IMR-90 (cell line): Measurements from ENCODE around the gene TMEFF1. TPM values are rescaled to one million over a fixed set of nuclear protein-coding genes. Genes with fewer than 3 reads are reported as not detected.

Source experiments
- ATAC-seq: fragments of 200-7000 bp; cut with Tn5 transposase; 2 replicates; pipeline ENCODE4 v1.9.1; 2020; ENCODE audit warnings: low read depth, mild to moderate bottlenecking, moderate library complexity
- BruUV-seq: library from RNA; stranded (reverse); fragments of 400-500 nt; replicated peaks from 2 replicates; lab custom pipeline; 2021; lab: Mats Ljungman, UMichigan
- CTCF ChIA-PET: fragments of 300-600 bp; formaldehyde crosslinking; extraction: SDS; loops from one replicate; lab custom pipeline; 2021; ENCODE audit warnings: antibody characterized with exemption; lab: Yijun Ruan, JAX
- POLR2A ChIA-PET: fragments of 300-600 bp; sonication (Branson Sonifier 250); formaldehyde crosslinking; loops from one replicate; lab custom pipeline; 2022; ENCODE audit warnings: antibody characterized with exemption; ENCODE audit not compliant: unreplicated experiment; lab: Charles Lee
- DNase-seq: peaks from one replicate; pipeline ENCODE4 v3.0.0; 2013
- H2AFZ ChIP-seq: replicated peaks from 2 replicates; pipeline ENCODE3; 2013; ENCODE audit warnings: low read length, mild to moderate bottlenecking; ENCODE audit not compliant: poor library complexity
- H2AK5ac ChIP-seq: 2 replicates; pipeline ENCODE4 v1.6.1; 2013; ENCODE audit warnings: low read depth, low read length, inconsistent platforms
- H2AK9ac ChIP-seq: replicated peaks from 2 replicates; pipeline ENCODE3; 2013; ENCODE audit warnings: mild to moderate bottlenecking, low read depth, low read length, moderate library complexity; ENCODE audit not compliant: poor library complexity
- H2BK120ac ChIP-seq: 2 replicates; pipeline ENCODE4 v1.6.1; 2013; ENCODE audit warnings: low read depth, low read length, inconsistent platforms
- H2BK15ac ChIP-seq: 3 replicates; pipeline ENCODE4 v1.6.1; 2013; ENCODE audit warnings: low read depth, low read length, inconsistent platforms
- H2BK20ac ChIP-seq: 2 replicates; pipeline ENCODE4 v1.6.1; 2013; ENCODE audit warnings: low read depth, mild to moderate bottlenecking, inconsistent platforms, low read length, moderate library complexity
- H2BK5ac ChIP-seq: 2 replicates; pipeline ENCODE4 v1.6.1; 2013; ENCODE audit warnings: mild to moderate bottlenecking, low read depth, low read length, inconsistent platforms; ENCODE audit not compliant: poor library complexity, severe bottlenecking
- H3K14ac ChIP-seq: replicated peaks from 2 replicates; pipeline ENCODE4 v1.6.1; 2013; ENCODE audit warnings: low read depth, low read length, inconsistent platforms
- H3K18ac ChIP-seq: 2 replicates; pipeline ENCODE4 v1.6.1; 2013; ENCODE audit warnings: low read depth, low read length, control low read depth
- H3K23ac ChIP-seq: 2 replicates; pipeline ENCODE4 v1.6.1; 2013; ENCODE audit warnings: low read depth, low read length, inconsistent platforms
- H3K27ac ChIP-seq: 2 replicates; pipeline ENCODE4 v1.5.1; 2013; ENCODE audit warnings: mild to moderate bottlenecking, control low read depth, low read length; ENCODE audit not compliant: insufficient read depth
- H3K27me3 ChIP-seq: 2 replicates; pipeline ENCODE4 v1.6.1; 2013; ENCODE audit warnings: low read length; ENCODE audit not compliant: control insufficient read depth, insufficient read depth
- H3K36me3 ChIP-seq: 2 replicates; pipeline ENCODE4 v1.6.1; 2013; ENCODE audit warnings: low read length, mixed read lengths; ENCODE audit not compliant: control insufficient read depth, insufficient read depth
- H3K4ac ChIP-seq: 2 replicates; pipeline ENCODE4 v1.6.1; 2013; ENCODE audit warnings: low read depth, low read length, inconsistent platforms
- H3K4me1 ChIP-seq: 2 replicates; pipeline ENCODE4 v1.6.1; 2013; ENCODE audit warnings: low read length, mixed read lengths; ENCODE audit not compliant: control insufficient read depth, insufficient read depth
- H3K4me2 ChIP-seq: 2 replicates; pipeline ENCODE4 v1.6.1; 2013; ENCODE audit warnings: low read depth, mild to moderate bottlenecking, control low read depth, low read length, moderate library complexity
- H3K4me3 ChIP-seq: 2 replicates; pipeline ENCODE4 v1.5.1; 2013; ENCODE audit warnings: low read depth, mild to moderate bottlenecking, control low read depth, low read length, moderate library complexity; ENCODE audit not compliant: insufficient read depth
- H3K56ac ChIP-seq: 2 replicates; pipeline ENCODE4 v1.6.1; 2013; ENCODE audit warnings: low read length, inconsistent platforms; ENCODE audit not compliant: insufficient read depth; ENCODE audit errors: extremely low read depth
- H3K79me1 ChIP-seq, 2 experiments: 2 replicates each; pipeline ENCODE4 v1.6.1; 2013; ENCODE audit warnings: low read length in 2 of 2, inconsistent platforms in 1 of 2, low read depth in 1 of 2
- H3K9ac ChIP-seq: 2 replicates; pipeline ENCODE4 v1.6.1; 2013; ENCODE audit warnings: low read depth, low read length, control low read depth
- H3K9me1 ChIP-seq: 2 replicates; pipeline ENCODE4 v1.6.1; 2013; ENCODE audit warnings: low read length, inconsistent platforms; ENCODE audit not compliant: insufficient read depth
- H3K9me3 ChIP-seq: 2 replicates; pipeline ENCODE4 v1.6.1; 2013; ENCODE audit warnings: low read length; ENCODE audit not compliant: control insufficient read depth, insufficient read depth
- H4K20me1 ChIP-seq: 2 replicates; pipeline ENCODE4 v1.6.1; 2013; ENCODE audit warnings: low read length, inconsistent platforms; ENCODE audit not compliant: insufficient read depth
- H4K5ac ChIP-seq: 2 replicates; pipeline ENCODE4 v1.6.1; 2013; ENCODE audit warnings: mild to moderate bottlenecking, low read depth, low read length, control low read depth
- H4K8ac ChIP-seq, 2 experiments: 2 replicates each; pipeline ENCODE4 v1.6.1; 2013; ENCODE audit warnings: low read depth in 2 of 2, low read length in 2 of 2, control low read depth in 1 of 2, inconsistent platforms in 1 of 2
- H4K91ac ChIP-seq: 2 replicates; pipeline ENCODE4 v1.6.1; 2013; ENCODE audit warnings: low read depth, low read length, inconsistent platforms; ENCODE audit not compliant: insufficient read depth
- BHLHE40 ChIP-seq: fragments of 150-350 bp; IDR thresholded peaks from 2 replicates; pipeline ENCODE4 v1.6.1; 2016; ENCODE audit warnings: mild to moderate bottlenecking, low read depth, low read length
- CEBPB ChIP-seq: IDR thresholded peaks from 2 replicates; pipeline ENCODE4 v1.6.1; 2012; ENCODE audit warnings: low read depth, low read length, improper control_type of control experiment
- CHD1 ChIP-seq: IDR thresholded peaks from 2 replicates; pipeline ENCODE4 v1.6.1; 2012; ENCODE audit warnings: low read depth, low read length, improper control_type of control experiment
- FOS ChIP-seq: fragments of 150-350 bp; IDR thresholded peaks from 2 replicates; pipeline ENCODE4 v1.6.1; 2016; ENCODE audit warnings: low read depth, low read length
- MAFK ChIP-seq: IDR thresholded peaks from 2 replicates; pipeline ENCODE4 v1.6.1; 2012; ENCODE audit warnings: low read depth, low read length, improper control_type of control experiment
- MAZ ChIP-seq: IDR thresholded peaks from 2 replicates; pipeline ENCODE4 v1.6.1; 2012; ENCODE audit warnings: low read depth, mild to moderate bottlenecking, low read length, improper control_type of control experiment, moderate library complexity, borderline replicate concordance
- NFE2L2 ChIP-seq: fragments of 150-350 bp; IDR thresholded peaks from 2 replicates; pipeline ENCODE4 v1.6.1; 2016; ENCODE audit warnings: low read depth, mild to moderate bottlenecking, low read length
- RCOR1 ChIP-seq: IDR thresholded peaks from 2 replicates; pipeline ENCODE4 v1.6.1; 2012; ENCODE audit warnings: mild to moderate bottlenecking, low read length, improper control_type of control experiment; ENCODE audit not compliant: insufficient replicate concordance
- RFX5 ChIP-seq: IDR thresholded peaks from 2 replicates; pipeline ENCODE4 v1.8.0; 2012; ENCODE audit warnings: low read depth, mild to moderate bottlenecking, low read length, moderate library complexity
- SMC3 ChIP-seq: fragments of 150-350 bp; IDR thresholded peaks from 2 replicates; pipeline ENCODE4 v1.6.1; 2016; ENCODE audit warnings: low read depth, mild to moderate bottlenecking, antibody characterized with exemption, low read length, moderate library complexity
- WGBS, 2 experiments: methylation state at CpG; one replicate each; pipeline versions ENCODE4 v1.1.5 to v1.1.7; 2013; ENCODE audit warnings: missing lambda C conversion rate in 2 of 2; ENCODE audit not compliant: insufficient read length in 1 of 2; ENCODE audit errors: extremely low coverage in 2 of 2; 5-methylcytosine and 5-hydroxymethylcytosine counted together
- dilution Hi-C: fragments of 300-500 bp; cut with HindIII; formaldehyde crosslinking; loops from one replicate; pipeline ENCODE4 v1.14.3; 2018; ENCODE audit warnings: low sequenced_read_pairs; ENCODE audit not compliant: unreplicated experiment
- in situ Hi-C: fragments of 300-500 bp; cut with MboI; formaldehyde crosslinking; loops from 3 replicates; pipeline ENCODE4 v1.14.3; 2019; ENCODE audit warnings: low sequenced_read_pairs, inconsistent platforms, mixed read lengths
- intact Hi-C: fragments of 100-400 bp; cut with micrococcal nuclease; formaldehyde crosslinking; loops from 2 replicates; pipeline ENCODE4 v1.10.0; 2022
- polyA plus RNA-seq, 3 experiments: library from polyadenylated mRNA; depleted of rRNA; stranded (reverse); fragments of >200 nt; gene quantifications; 2 replicates each; pipeline ENCODE4 v1.2.3, GENCODE V29; 2012; ENCODE audit warnings: low replicate concordance in 1 of 3
- total RNA-seq: library from RNA; depleted of rRNA; stranded (reverse); fragments of >200 nt; gene quantifications from 2 replicates; pipeline ENCODE4 v1.2.3, GENCODE V29; 2012
- TF ChIP-seq, protein P1 (sequence below): fragments of 150-350 bp; IDR thresholded peaks from 2 replicates; pipeline ENCODE4 v1.6.1; 2016; ENCODE audit warnings: low read depth, mild to moderate bottlenecking, low read length, moderate library complexity, borderline replicate concordance

Gene TMEFF1
- total and polyA plus RNA-seq, 2 of the 4 experiments (the other 2 are of a cell fraction) = 0.62 to 0.90 TPM

DNA sequence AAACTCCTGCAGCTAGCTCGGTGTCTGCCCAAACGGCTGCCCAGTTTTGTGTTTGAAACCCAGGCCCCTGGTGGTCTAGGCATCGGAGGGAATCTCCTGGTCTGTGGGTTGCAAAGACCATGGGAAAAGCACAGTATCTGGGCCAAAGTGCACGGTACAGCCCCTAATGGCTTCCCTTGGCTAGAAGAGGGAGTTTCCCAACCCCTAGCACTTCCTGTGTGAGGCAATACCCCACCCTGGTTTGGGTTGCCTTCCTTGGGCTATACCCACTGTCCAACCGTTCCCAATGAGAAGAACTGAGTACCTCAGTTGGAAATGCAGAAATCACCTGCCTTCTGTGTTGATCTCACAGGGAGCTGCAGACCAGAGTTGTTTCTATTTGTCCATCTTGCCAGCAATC, 146.7 kb downstream of the TMEFF1 start:
- intact Hi-C loops (no loop called here), dilution Hi-C loops (no loop called here), in situ Hi-C loops (no loop called here)
- Histone ChIP-seq H3K56ac (no peak overlapping the region), H4K20me1 (no peaks in the 10 kb centered on the region), H2BK5ac (no peak overlapping the region), H2AK9ac (no peak overlapping the region), H3K27ac (no peak overlapping the region), H3K9me1 (no peaks in the 10 kb centered on the region), H3K4me2 (no peak overlapping the region), H3K4me1 (no peaks in the 10 kb centered on the region), H3K18ac (no peak overlapping the region), H3K27me3 (no peaks in the 10 kb centered on the region), H3K9me3 (no peaks in the 10 kb centered on the region), H3K23ac (no peak overlapping the region), H4K5ac (no peak overlapping the region), H2BK15ac (no peak overlapping the region), H2AFZ (no peak overlapping the region), H3K79me1 (no peaks in the 10 kb centered on the region), H3K9ac (no peak overlapping the region), H4K8ac (no peak overlapping the region), H3K36me3 (no peaks in the 10 kb centered on the region), H3K14ac (no peak overlapping the region), H2BK20ac (no peak overlapping the region), H3K4me3 (no peak overlapping the region), H3K4ac (no peak overlapping the region), H2BK120ac (no peak overlapping the region), H4K91ac (no peak overlapping the region), H2AK5ac (no peak overlapping the region)
- BruUV-seq = no TSS peak
- DNase-seq (no peak), ATAC-seq (no peak)
- POLR2A ChIA-PET = no interaction called here
- WGBS, 2 experiments = 67% methylated on average over 1 of the region's 5 CpGs; no CpG with 5 or more reads in 1 of the 2 experiments
- CTCF ChIA-PET = interaction anchor here (1.4 kb wide), 1 partner anchor 18 kb away, joined by 5 read pairs; no protein-coding TSS in a partner anchor
- TF ChIP-seq CEBPB = no peak
- TF ChIP-seq RCOR1 = no peak
- TF ChIP-seq NFE2L2 = no peak
- TF ChIP-seq CHD1 = no peak
- no peak for TF ChIP-seq FOS
- TF ChIP-seq MAFK = no peak
- no peak for TF ChIP-seq MAZ
- TF ChIP-seq RFX5 = no peak
- TF ChIP-seq, protein P1, sequence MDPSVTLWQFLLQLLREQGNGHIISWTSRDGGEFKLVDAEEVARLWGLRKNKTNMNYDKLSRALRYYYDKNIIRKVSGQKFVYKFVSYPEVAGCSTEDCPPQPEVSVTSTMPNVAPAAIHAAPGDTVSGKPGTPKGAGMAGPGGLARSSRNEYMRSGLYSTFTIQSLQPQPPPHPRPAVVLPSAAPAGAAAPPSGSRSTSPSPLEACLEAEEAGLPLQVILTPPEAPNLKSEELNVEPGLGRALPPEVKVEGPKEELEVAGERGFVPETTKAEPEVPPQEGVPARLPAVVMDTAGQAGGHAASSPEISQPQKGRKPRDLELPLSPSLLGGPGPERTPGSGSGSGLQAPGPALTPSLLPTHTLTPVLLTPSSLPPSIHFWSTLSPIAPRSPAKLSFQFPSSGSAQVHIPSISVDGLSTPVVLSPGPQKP = no peak
- TF ChIP-seq SMC3 = no peak
- no peak for TF ChIP-seq BHLHE40
